ENCODE results near the gene SAP30BP. TPM values are rescaled to one million over a fixed set of nuclear protein-coding genes. Genes with fewer than 3 reads are reported as not detected.

Gene SAP30BP
- total RNA-seq, 4 donors from 2014 or later: 68.2 to 87.2 (median 77.2) TPM

DNA sequence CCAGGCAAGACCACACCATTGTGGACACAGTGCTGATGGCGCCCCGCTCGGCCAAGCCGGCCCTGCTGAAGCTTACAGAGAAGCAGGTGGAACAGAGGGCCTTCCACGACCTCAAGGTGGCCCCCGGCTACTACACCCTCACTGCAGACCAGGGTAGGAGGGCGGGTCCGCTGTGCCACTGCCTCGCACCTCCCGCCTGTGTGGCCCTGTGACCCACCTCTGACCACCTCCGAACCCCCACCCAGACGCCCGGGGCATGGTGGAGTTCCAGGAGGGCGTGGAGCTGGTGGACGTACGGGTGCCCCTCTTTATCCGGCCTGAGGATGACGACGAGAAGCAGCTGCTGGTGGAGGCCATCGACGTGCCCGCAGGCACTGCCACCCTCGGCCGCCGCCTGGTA, 75.2 kb downstream of the SAP30BP start:
- TF ChIP-seq EP300 (IDR thresholded peaks at IDR 0.05): no peak
- TF ChIP-seq POLR2AphosphoS5 (IDR thresholded peaks at IDR 0.05): no peak
- TF ChIP-seq, protein P1, sequence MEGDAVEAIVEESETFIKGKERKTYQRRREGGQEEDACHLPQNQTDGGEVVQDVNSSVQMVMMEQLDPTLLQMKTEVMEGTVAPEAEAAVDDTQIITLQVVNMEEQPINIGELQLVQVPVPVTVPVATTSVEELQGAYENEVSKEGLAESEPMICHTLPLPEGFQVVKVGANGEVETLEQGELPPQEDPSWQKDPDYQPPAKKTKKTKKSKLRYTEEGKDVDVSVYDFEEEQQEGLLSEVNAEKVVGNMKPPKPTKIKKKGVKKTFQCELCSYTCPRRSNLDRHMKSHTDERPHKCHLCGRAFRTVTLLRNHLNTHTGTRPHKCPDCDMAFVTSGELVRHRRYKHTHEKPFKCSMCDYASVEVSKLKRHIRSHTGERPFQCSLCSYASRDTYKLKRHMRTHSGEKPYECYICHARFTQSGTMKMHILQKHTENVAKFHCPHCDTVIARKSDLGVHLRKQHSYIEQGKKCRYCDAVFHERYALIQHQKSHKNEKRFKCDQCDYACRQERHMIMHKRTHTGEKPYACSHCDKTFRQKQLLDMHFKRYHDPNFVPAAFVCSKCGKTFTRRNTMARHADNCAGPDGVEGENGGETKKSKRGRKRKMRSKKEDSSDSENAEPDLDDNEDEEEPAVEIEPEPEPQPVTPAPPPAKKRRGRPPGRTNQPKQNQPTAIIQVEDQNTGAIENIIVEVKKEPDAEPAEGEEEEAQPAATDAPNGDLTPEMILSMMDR (IDR thresholded peaks at IDR 0.05): no peak
- TF ChIP-seq POLR2A (IDR thresholded peaks at IDR 0.05): no peak
- no peaks in the 10 kb centered on the region for H3K4me1 ChIP-seq
- no peak overlapping the region for H3K4me3 ChIP-seq
- peaks cover 0 to 63% of the 10 kb centered on the region in 2 donors for H3K36me3 ChIP-seq
- no peak overlapping the region for H3K27ac ChIP-seq
- H3K9me3 ChIP-seq: no peaks in the 10 kb centered on the region
- no CpG with 5 or more reads among the region's 25 CpGs for WGBS, 2 donors (ENCODE audit: low coverage in 1 of 2)
- ATAC-seq: no peak
- H3K27me3 ChIP-seq: peaks cover 9% of the 10 kb centered on the region

DNA sequence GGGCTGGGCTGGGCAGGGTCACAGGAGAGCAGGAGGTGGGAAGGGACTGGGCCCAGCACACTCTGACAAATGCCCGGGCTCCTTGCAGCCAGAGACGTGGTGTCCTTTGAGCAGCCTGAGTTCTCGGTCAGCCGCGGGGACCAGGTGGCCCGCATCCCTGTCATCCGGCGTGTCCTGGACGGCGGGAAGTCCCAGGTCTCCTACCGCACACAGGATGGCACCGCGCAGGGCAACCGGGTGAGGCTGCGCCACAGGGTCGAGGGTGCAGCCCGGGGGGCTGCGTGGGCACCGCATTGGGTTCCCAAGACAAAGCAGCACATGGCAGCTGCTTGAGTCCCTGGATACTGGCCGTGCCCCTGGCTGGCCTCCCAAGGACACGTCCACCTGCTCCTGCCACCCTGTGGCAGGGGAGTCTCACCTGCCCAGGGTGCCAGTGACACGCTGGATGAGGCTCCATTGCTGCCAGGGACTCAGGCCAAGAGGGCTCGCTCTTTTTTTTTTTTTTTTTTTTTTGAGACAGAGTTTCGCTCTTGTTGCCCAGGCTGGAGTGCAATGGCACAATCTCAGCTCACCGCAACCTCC, 76.6 kb downstream of the SAP30BP start:
- TF ChIP-seq POLR2AphosphoS5 (IDR thresholded peaks at IDR 0.05) (no peak), POLR2A (IDR thresholded peaks at IDR 0.05) (no peak), EP300 (IDR thresholded peaks at IDR 0.05) (no peak)
- TF ChIP-seq, protein P1 (IDR thresholded peaks at IDR 0.05): no peak
- no peak overlapping the region for H3K27ac ChIP-seq
- H3K4me3 ChIP-seq: no peak overlapping the region
- no peaks in the 10 kb centered on the region for H3K9me3 ChIP-seq
- no peaks in the 10 kb centered on the region for H3K27me3 ChIP-seq
- no CpG with 5 or more reads among the region's 25 CpGs for WGBS, 2 donors (ENCODE audit: low coverage in 1 of 2)
- peaks cover 0 to 49% of the 10 kb centered on the region in 2 donors for H3K36me3 ChIP-seq
- H3K4me1 ChIP-seq: peaks cover 0 to 11% (median 0%) of the 10 kb centered on the region in 3 donors
- ATAC-seq: no peak

DNA sequence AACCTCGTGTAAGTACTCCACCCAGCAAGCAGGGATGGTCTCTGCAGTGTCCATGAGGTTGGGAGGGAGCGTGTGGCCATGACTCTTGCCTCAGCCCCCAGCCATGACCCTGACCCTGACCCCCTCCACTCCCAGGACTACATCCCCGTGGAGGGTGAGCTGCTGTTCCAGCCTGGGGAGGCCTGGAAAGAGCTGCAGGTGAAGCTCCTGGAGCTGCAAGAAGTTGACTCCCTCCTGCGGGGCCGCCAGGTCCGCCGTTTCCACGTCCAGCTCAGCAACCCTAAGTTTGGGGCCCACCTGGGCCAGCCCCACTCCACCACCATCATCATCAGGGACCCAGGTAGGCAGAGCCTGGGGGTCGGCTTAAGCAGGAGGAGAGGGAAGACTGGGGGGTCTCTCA, 81.6 kb downstream of the SAP30BP start:
- H3K27ac ChIP-seq: no peak overlapping the region
- H3K4me3 ChIP-seq: no peak overlapping the region
- H3K36me3 ChIP-seq: peaks cover 0 to 48% of the 10 kb centered on the region in 2 donors
- H3K9me3 ChIP-seq: no peaks in the 10 kb centered on the region
- no peak for ATAC-seq
- H3K27me3 ChIP-seq: no peaks in the 10 kb centered on the region
- no peak for TF ChIP-seq POLR2A (IDR thresholded peaks at IDR 0.05)
- TF ChIP-seq POLR2AphosphoS5 (IDR thresholded peaks at IDR 0.05): no peak
- TF ChIP-seq, protein P1 (IDR thresholded peaks at IDR 0.05): no peak
- no peak for TF ChIP-seq EP300 (IDR thresholded peaks at IDR 0.05)
- no CpG with 5 or more reads among the region's 9 CpGs for WGBS, 2 donors (ENCODE audit: low coverage in 1 of 2)
- peaks cover 0 to 30% (median 0%) of the 10 kb centered on the region in 3 donors for H3K4me1 ChIP-seq

DNA sequence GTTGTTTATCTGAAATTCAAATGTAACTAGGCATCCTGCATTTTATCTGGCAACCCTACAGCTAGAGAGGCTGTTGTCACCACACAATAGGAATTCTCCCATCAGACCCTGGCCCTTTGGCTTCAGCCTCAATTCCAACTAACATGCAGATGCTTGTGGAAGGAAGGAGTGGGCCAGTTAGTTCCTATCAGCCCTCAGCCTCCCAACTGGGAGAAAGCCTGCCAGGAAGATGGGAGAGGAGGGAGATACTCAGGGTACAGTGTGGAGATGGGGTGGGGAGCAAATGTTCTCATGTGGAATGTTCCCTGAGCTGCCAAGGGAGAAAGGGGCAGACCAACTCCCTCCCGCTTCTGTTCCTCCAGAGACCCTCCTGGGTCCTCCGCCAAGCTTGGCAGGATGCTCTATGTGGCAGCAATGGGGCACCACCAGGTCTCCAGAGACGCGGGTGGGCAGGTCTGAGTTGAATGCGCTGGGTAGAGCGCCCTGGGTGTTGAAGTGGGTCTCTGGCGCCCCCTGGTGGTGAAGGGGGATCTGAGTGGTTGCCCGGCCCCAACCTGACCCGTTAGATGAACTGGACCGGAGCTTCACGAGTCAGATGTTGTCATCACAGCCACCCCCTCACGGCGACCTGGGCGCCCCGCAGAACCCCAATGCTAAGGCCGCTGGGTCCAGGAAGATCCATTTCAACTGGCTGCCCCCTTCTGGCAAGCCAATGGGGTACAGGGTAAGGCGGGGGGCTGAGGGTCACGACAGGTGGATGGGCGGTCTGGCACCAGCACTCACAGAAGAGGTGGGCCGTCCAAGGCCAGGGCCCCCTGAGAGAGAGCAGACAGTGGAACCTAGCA, 82.6 kb downstream of the SAP30BP start:
- H3K27ac ChIP-seq: peak overlapping the region in 2 of 4 donors; percentile 13 to 16
- H3K36me3 ChIP-seq: peaks cover 0 to 51% of the 10 kb centered on the region in 2 donors
- WGBS, 2 donors (ENCODE audit: low coverage in 1 of 2): 47% methylated on average over 7 of the region's 20 CpGs; no CpG with 5 or more reads in 1 of the 2 donors
- ATAC-seq: peak; percentile 70
- TF ChIP-seq POLR2AphosphoS5 (IDR thresholded peaks at IDR 0.05): no peak
- TF ChIP-seq EP300 (IDR thresholded peaks at IDR 0.05): no peak
- TF ChIP-seq, protein P1 (IDR thresholded peaks at IDR 0.05): peak in 3 of 4 experiments; percentile 92 to 95 (median 92)
- TF ChIP-seq POLR2A (IDR thresholded peaks at IDR 0.05): no peak
- no peaks in the 10 kb centered on the region for H3K27me3 ChIP-seq
- peak overlapping the region in 1 of 2 donors; percentile 0 for H3K4me3 ChIP-seq
- H3K9me3 ChIP-seq: no peaks in the 10 kb centered on the region
- peaks cover 0 to 41% (median 10%) of the 10 kb centered on the region in 3 donors for H3K4me1 ChIP-seq

Data from gastroesophageal sphincter (tissue), 4 donors.